Type B pancreatic cell (in vitro differentiated cells): ENCODE data around the gene DTX1. TPM values are rescaled to one million over a fixed set of nuclear protein-coding genes. Genes with fewer than 3 reads are reported as not detected.

Experiments
- DNase-seq: peaks from one replicate; pipeline ENCODE4 v3.0.0; 2021; ENCODE audit warnings: mixed read lengths; ENCODE audit not compliant: unreplicated experiment; ENCODE audit errors: extremely low spot score
- H3K27ac Mint-ChIP-seq: 2 replicates; pipeline ENCODE4 v1.8.0; 2021; ENCODE audit warnings: mild to moderate bottlenecking, mixed read lengths
- H3K27me3 Mint-ChIP-seq: 2 replicates; pipeline ENCODE4 v1.8.0; 2021; ENCODE audit warnings: mixed read lengths
- H3K36me3 Mint-ChIP-seq: 2 replicates; pipeline ENCODE4 v1.8.0; 2021; ENCODE audit warnings: mixed read lengths
- H3K4me1 Mint-ChIP-seq: one replicate; pipeline ENCODE4 v1.8.0; 2021; ENCODE audit warnings: mixed read lengths; ENCODE audit not compliant: unreplicated experiment
- H3K4me3 Mint-ChIP-seq: 2 replicates; pipeline ENCODE4 v1.8.0; 2021; ENCODE audit warnings: mild to moderate bottlenecking, mixed read lengths
- H3K9me3 Mint-ChIP-seq: 2 replicates; pipeline ENCODE4 v1.8.0; 2021; ENCODE audit warnings: mixed read lengths
- total RNA-seq: library from RNA; stranded (reverse); gene quantifications from 2 replicates; pipeline ENCODE4 v1.2.1, GENCODE V29; 2021; ENCODE audit warnings: low replicate concordance
- TF ChIP-seq, protein P1 (sequence below): fragments of 200-600 bp; sonication (generic); conservative IDR thresholded peaks from 2 replicates; pipeline ENCODE4 v1.5.0; 2021; ENCODE audit warnings: antibody characterized with exemption, mild to moderate bottlenecking

Gene DTX1
- total RNA-seq, 1 donor from 2014 or later, result 2.4 TPM

DNA sequence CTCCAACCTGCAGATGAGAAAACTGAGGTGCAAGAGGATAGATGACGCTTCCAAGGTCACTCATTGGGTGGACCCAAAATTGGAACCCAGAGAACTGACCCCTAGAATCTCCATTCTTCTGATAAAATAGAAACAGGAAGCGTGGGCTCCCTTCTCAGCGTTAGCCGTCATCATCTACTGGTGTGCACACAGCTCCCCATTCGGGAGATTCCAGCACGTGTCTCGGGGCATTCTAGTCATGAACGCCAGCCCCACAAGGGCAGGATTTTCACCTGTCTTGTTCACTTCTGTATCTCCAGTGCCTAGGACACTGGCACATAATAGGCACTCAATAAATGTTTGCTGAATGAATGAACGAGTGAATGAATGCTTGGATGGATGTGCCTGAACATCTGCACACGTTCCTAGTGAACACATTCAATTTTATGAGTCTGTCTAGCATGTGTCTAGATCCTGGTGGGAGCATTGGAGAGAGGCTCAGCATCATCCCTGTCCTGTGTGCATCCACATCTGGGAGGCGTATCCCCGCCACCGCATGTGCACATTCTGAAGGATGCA lies 48.5 kb downstream of the DTX1 start:
- no peaks in the 10 kb centered on the region for H3K4me1 Mint-ChIP-seq
- peaks cover 44% of the 10 kb centered on the region for H3K27me3 Mint-ChIP-seq
- H3K4me3 Mint-ChIP-seq, result no peak overlapping the region

DNA sequence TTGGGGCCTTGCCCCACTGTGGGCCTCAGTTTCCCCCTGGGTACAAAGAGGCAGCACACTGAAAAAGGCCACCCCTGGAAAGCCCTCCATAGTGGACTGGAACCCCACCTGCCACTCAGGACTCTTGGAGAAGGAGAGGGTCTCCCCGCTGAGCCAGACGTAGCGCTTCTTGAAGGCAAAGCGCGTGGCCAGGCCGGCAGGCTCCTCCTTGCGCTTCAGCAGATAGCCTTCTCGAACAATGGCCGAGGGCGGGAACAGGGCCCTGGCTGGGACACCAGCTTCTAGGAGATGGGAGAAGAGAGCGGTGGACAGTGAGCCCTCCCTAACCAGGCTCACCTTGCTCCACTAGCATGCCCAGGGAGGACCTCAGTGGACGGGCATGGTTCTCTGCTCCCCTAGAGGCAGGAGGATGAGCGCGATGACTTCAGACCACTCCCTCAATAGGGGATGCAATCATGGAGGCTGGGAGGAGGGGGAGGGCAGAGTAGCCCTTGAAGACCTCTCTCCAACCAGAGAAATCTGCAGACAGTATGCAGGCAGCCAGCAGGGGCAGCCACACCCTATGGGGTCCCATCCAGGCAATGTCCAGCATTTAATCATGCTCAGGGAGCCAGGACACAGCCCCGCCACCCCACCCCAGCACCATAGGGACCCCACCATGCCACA lies 49.2 kb downstream of the DTX1 start:
- DNase-seq, result no peak
- Mint-ChIP-seq H3K36me3 (no peaks in the 10 kb centered on the region), H3K4me3 (no peak overlapping the region), H3K27me3 (peaks cover 48% of the 10 kb centered on the region), H3K27ac (no peak overlapping the region), H3K9me3 (no peaks in the 10 kb centered on the region), H3K4me1 (no peaks in the 10 kb centered on the region)
- TF ChIP-seq, protein P1, sequence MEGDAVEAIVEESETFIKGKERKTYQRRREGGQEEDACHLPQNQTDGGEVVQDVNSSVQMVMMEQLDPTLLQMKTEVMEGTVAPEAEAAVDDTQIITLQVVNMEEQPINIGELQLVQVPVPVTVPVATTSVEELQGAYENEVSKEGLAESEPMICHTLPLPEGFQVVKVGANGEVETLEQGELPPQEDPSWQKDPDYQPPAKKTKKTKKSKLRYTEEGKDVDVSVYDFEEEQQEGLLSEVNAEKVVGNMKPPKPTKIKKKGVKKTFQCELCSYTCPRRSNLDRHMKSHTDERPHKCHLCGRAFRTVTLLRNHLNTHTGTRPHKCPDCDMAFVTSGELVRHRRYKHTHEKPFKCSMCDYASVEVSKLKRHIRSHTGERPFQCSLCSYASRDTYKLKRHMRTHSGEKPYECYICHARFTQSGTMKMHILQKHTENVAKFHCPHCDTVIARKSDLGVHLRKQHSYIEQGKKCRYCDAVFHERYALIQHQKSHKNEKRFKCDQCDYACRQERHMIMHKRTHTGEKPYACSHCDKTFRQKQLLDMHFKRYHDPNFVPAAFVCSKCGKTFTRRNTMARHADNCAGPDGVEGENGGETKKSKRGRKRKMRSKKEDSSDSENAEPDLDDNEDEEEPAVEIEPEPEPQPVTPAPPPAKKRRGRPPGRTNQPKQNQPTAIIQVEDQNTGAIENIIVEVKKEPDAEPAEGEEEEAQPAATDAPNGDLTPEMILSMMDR, result no peak

More for the DNA sequence above, 48.5 kb downstream of the DTX1 start:
- no peak for DNase-seq
- H3K36me3 Mint-ChIP-seq, result no peaks in the 10 kb centered on the region
- H3K27ac Mint-ChIP-seq, result no peak overlapping the region
- no peaks in the 10 kb centered on the region for H3K9me3 Mint-ChIP-seq
- TF ChIP-seq, protein P1, result no peak

DNA sequence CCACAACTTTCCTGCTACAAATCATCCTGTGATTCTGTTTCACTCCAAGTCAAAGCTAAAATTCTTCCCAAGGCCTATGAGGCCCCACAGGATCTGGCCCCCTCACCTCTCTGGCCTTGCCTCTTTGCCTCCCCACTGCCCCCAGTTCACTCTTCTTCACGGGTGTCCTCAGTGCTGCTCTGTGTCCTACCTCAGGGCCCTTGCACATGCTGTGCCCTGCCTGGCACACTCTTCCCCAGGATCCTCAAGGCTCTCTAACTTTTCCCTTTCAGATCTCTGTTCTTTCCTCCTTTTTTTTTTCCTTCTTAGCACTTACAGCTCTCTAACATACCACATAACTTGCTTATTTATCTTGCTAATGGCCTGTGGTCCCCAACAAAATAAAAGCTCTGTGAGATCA lies 49.8 kb downstream of the DTX1 start:
- Mint-ChIP-seq H3K4me1 (no peaks in the 10 kb centered on the region), H3K4me3 (no peak overlapping the region), H3K27me3 (peaks cover 48% of the 10 kb centered on the region), H3K36me3 (no peaks in the 10 kb centered on the region), H3K27ac (no peak overlapping the region), H3K9me3 (no peaks in the 10 kb centered on the region)
- DNase-seq, result no peak
- TF ChIP-seq, protein P1, result no peak

DNA sequence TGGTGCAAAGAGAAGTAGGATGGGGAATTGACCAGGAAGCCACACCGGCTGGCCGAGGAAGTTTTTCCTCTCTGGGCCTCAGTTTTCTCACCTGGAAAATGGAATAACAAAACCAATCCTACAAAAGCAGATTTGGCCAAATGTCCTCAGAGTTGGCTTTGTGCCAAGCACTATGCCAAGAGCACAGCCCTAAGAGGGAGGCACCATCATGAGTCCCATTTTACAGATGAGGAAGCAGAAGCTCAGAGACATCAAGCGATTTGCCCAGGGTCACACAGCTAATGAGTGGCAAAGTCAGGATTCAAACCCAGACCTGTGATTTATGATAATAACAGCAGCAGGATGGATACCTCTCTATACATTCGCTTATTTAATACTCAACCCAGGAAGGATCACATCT lies 51.8 kb downstream of the DTX1 start:
- Mint-ChIP-seq H3K4me3 (no peak overlapping the region), H3K4me1 (no peaks in the 10 kb centered on the region), H3K27me3 (peaks cover 50% of the 10 kb centered on the region)

DNA sequence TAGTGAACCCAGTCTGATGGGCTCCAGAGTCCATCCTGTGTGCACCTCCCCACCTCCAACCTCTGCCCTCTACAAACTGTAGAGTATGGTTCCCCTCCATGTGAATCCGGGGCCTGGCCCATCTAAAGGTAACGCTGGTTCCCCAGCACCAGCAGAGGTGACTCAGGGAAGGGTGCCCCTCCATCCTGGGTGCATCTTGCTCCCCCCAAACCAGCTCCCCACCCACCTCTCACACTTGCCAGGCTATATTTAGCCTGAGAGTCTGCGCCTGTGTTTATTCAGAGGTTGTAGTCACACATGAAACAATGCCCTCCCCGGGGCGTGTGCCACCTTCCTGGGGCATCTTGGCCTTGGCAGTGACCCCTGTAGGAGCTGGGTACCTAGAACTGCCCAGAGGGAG lies 52.8 kb downstream of the DTX1 start:
- H3K4me1 Mint-ChIP-seq, result no peaks in the 10 kb centered on the region

More for the DNA sequence above, 51.8 kb downstream of the DTX1 start:
- DNase-seq, result no peak
- Mint-ChIP-seq H3K36me3 (no peaks in the 10 kb centered on the region), H3K9me3 (no peaks in the 10 kb centered on the region), H3K27ac (no peak overlapping the region)
- TF ChIP-seq, protein P1, result no peak

More for the DNA sequence above, 52.8 kb downstream of the DTX1 start:
- H3K4me3 Mint-ChIP-seq, result no peak overlapping the region
- H3K36me3 Mint-ChIP-seq, result no peaks in the 10 kb centered on the region
- no peak overlapping the region for H3K27ac Mint-ChIP-seq
- peaks cover 43% of the 10 kb centered on the region for H3K27me3 Mint-ChIP-seq
- TF ChIP-seq, protein P1, result no peak
- H3K9me3 Mint-ChIP-seq, result no peaks in the 10 kb centered on the region
- no peak for DNase-seq
